GM21367 (cell line): ENCODE measurements around the gene MRPS33.
"Not testable (repeated sequence)": the region's sequence is repeated elsewhere in the genome, so short reads cannot be mapped to it uniquely, and the experiment has no call there.

Experiments
- ATAC-seq: cut with Tn5 transposase; IDR thresholded peaks from one replicate; pipeline ENCODE4 v1.9.1; 2021; ENCODE audit not compliant: unreplicated experiment

The MRPS33 gene

GRCh38 chr7:141014524-141015395 lies at the start of gene MRPS33:
Gene MRPS33, minus strand, starts transcription at chr7:141014952. Its CDS starts 4,319 bp downstream, at chr7:141010633.
- peak; percentile 99 for ATAC-seq

GRCh38 chr7:141057788-141058187 lies 43.0 kb upstream of the MRPS33 start:
- no peak for ATAC-seq

- no peak for ATAC-seq
These were observed 40.4 kb upstream of the MRPS33 start for GRCh38 chr7:141055146-141055545.

- ATAC-seq, result no peak
These were observed 38.9 kb upstream of the MRPS33 start for GRCh38 chr7:141053626-141054025.

- ATAC-seq, result no peak
These were observed 31.3 kb upstream of the MRPS33 start for GRCh38 chr7:141045842-141046620.

GRCh38 chr7:141045126-141045841 lies 30.5 kb upstream of the MRPS33 start:
- no peak for ATAC-seq

GRCh38 chr7:141043616-141044015 lies 28.9 kb upstream of the MRPS33 start:
- no peak for ATAC-seq

GRCh38 chr7:141042222-141043193 lies 27.8 kb upstream of the MRPS33 start:
- no peak for ATAC-seq

- no peak for ATAC-seq
These were observed 24.6 kb upstream of the MRPS33 start for GRCh38 chr7:141039376-141039775.

- not testable (repeated sequence) for ATAC-seq
These were observed 23.3 kb upstream of the MRPS33 start for GRCh38 chr7:141038100-141038499.

- not testable (repeated sequence) for ATAC-seq
These were observed 18.0 kb upstream of the MRPS33 start for GRCh38 chr7:141032539-141033323.

GRCh38 chr7:141028767-141029166 lies 14.0 kb upstream of the MRPS33 start:
- no peak for ATAC-seq

GRCh38 chr7:141027043-141027442 lies 12.3 kb upstream of the MRPS33 start:
- no peak for ATAC-seq

- no peak for ATAC-seq
These were observed 9.9 kb upstream of the MRPS33 start for GRCh38 chr7:141024668-141025067.

GRCh38 chr7:141023295-141023694 lies 8.5 kb upstream of the MRPS33 start:
- ATAC-seq, result no peak

GRCh38 chr7:141017555-141017954 lies 2.8 kb upstream of the MRPS33 start:
- no peak for ATAC-seq

GRCh38 chr7:141016349-141016748 lies 1.6 kb upstream of the MRPS33 start:
- ATAC-seq, result no peak

- ATAC-seq, result no peak
These were observed 628 bp downstream of the MRPS33 start for GRCh38 chr7:141014125-141014523.

- ATAC-seq, result no peak
These were observed 1.4 kb downstream of the MRPS33 start for GRCh38 chr7:141013345-141013715.
